ENCODE data around the gene CETP. TPM values are rescaled to one million over a fixed set of nuclear protein-coding genes. Genes with fewer than 3 reads are reported as not detected.
A peak's percentile ranks its signal among the peaks of the same experiment; 100 is the strongest.

CETP gene
- total and polyA plus RNA-seq, 2 of the 13 experiments (the other 11 are each of a cell fraction or from before 2014, with no cell fraction given) = 0.31 to 9.8 TPM

DNA sequence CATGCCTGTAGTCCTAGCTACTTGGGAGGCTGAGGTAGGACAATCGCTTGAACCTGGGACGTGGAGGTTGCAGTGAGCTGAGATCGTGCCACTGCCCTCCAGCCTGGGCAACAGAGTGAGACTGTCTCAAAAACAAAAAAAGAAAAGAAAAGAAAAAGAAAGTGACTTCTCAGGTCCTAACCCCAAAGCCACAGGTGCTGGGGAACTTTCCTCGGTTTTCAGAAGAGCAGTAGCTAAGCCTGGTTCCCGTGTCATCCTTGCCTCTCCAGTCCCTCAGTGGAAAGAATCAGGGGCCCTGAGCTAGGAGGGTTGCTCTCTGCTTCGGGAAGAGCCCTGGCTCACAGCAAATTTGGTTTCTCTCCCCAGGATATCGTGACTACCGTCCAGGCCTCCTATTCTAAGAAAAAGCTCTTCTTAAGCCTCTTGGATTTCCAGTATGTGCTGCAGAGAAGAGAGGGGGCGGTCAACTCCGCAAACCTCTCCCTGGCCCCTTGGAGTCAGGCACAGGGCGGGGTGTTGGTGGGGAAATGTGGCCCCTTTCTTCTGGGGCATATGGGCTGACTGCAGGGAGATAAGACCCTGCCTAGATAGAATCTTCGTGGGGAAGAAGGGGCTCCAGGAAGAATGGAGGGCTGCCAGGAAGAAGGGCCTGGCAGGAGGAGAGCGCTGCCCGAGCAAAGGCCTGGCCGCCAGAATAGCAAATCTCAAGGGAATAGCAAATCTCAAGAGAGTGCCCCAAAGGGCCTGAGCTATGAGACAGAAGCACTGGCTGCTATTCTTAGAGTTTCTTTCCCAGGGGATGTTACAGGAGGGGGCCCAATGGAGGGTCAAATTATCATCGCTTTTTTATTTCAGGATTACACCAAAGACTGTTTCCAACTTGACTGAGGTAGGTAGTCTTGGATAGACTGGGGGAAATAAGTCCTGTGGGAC lies 19.3 kb downstream of the CETP start (continued):
- TF ChIP-seq, protein P1, sequence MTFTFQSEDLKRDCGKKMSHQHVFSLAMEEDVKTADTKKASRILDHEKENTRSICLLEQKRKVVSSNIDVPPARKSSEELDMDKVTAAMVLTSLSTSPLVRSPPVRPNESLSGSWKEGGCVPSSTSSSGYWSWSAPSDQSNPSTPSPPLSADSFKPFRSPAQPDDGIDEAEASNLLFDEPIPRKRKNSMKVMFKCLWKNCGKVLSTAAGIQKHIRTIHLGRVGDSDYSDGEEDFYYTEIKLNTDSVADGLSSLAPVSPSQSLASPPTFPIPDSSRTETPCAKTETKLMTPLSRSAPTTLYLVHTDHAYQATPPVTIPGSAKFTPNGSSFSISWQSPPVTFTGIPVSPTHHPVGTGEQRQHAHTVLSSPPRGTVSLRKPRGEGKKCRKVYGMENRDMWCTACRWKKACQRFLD (CRISPR knock-in tag; IDR thresholded peaks at IDR 0.05; ENCODE audit: borderline replicate concordance) = no peak
- TF ChIP-seq, protein P2, sequence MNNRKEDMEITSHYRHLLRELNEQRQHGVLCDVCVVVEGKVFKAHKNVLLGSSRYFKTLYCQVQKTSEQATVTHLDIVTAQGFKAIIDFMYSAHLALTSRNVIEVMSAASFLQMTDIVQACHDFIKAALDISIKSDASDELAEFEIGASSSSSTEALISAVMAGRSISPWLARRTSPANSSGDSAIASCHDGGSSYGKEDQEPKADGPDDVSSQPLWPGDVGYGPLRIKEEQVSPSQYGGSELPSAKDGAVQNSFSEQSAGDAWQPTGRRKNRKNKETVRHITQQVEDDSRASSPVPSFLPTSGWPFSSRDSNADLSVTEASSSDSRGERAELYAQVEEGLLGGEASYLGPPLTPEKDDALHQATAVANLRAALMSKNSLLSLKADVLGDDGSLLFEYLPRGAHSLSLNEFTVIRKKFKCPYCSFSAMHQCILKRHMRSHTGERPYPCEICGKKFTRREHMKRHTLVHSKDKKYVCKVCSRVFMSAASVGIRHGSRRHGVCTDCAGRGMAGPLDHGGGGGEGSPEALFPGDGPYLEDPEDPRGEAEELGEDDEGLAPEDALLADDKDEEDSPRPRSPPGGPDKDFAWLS (CRISPR knock-in tag; IDR thresholded peaks at IDR 0.05; ENCODE audit: borderline replicate concordance) = no peak
- TF ChIP-seq PTBP1 (IDR thresholded peaks at IDR 0.05; ENCODE audit: low read depth, low read length, poor library complexity, severe bottlenecking) = no peak

DNA sequence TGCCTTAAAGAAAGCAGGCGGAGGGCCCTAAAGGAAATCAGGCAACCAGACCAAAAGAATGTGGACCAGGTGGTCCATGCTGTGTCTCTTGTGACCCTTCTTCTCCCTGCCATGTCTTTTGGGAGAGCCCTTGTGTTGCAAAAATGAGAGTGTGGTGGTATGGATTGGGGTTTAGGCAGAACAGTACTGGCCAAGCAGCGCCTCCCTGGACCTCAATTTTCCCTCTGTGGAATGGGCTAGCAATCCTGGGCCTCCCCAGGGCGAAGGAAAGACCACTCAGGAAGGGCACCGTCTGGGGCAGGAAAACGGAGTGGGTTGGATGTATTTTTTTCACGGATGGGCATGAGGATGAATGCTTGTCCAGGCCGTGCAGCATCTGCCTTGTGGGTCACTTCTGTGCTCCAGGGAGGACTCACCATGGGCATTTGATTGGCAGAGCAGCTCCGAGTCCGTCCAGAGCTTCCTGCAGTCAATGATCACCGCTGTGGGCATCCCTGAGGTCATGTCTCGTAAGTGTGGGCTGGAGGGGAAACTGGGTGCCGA lies 20.1 kb downstream of the CETP start:
- H3K4me1 ChIP-seq (ENCODE audit: insufficient read depth, low read length) = peaks cover 43% of the 10 kb centered on the region
- ATAC-seq (no peak), DNase-seq (ENCODE audit: low spot score) (no peak), FAIRE-seq (no peak)
- intact Hi-C loops (cut with micrococcal nuclease; ENCODE audit: unreplicated experiment) = no loop called here
- H3K9ac ChIP-seq (ENCODE audit: insufficient read depth, low read depth, low read length) = no peak overlapping the region
- no peaks in the 10 kb centered on the region for H4K20me1 ChIP-seq (ENCODE audit: insufficient read depth, low read length)
- WGBS (ENCODE audit: low lambda C conversion rate) = 38% methylated on average over 6 of the region's 12 CpGs
- H3K27ac ChIP-seq (ENCODE audit: extremely low read length, insufficient read depth, low read length) = no peak overlapping the region
- no peak overlapping the region for H3K4me3 ChIP-seq (replicated peaks in 1 of 3; ENCODE audit: insufficient read depth in 1 of 3, low read depth in 2 of 3, low read length in 3 of 3)
- CTCF ChIA-PET (ENCODE audit: low intra/inter-chr PET ratio, low total read pairs) = no interaction called here
- peaks cover 1 to 23% of the 10 kb centered on the region in 2 experiments; a peak in 4 of 5 replicates for H3K27me3 ChIP-seq (ENCODE audit: control insufficient read depth in 1 of 2, insufficient read depth in 2 of 2, low read length in 2 of 2)
- in situ Hi-C loops (cut with HindIII; ENCODE audit: extremely low pct_ligation_motif_present, low pct_unique_long_range_greater_than_20kb) = no loop called here
- POLR2A ChIA-PET = interaction anchor here (0.9 kb wide), 1 partner anchor 11 kb away, joined by 3 read pairs; no protein-coding TSS in a partner anchor
- no peaks in the 10 kb centered on the region for H3K9me3 ChIP-seq (ENCODE audit: low read length)
- no peaks in the 10 kb centered on the region for H3K79me2 ChIP-seq (ENCODE audit: insufficient read depth, low read length)
- BruUV-seq (replicated peaks) = no TSS peak
- no peak overlapping the region for H3K4me2 ChIP-seq (ENCODE audit: low read depth, low read length)
- TF ChIP-seq ZNF263 (CRISPR knock-in tag; IDR thresholded peaks at IDR 0.05) (peak; percentile 43; the same call in 1 of the 2 replicates), ZNF629 (CRISPR knock-in tag; conservative IDR thresholded peaks at IDR 0.05) (peak; percentile 51), HCFC1 (IDR thresholded peaks at IDR 0.05; ENCODE audit: low read depth, low read length) (no peak)
- H2AFZ ChIP-seq (ENCODE audit: low read length) = no peak overlapping the region
- H3K36me3 ChIP-seq (replicated peaks in 1 of 2; ENCODE audit: control insufficient read depth in 1 of 2, insufficient read depth in 2 of 2, low read length in 2 of 2) = no peaks in the 10 kb centered on the region
